ENCODE measurements around the gene RPP25. TPM values are rescaled to one million over a fixed set of nuclear protein-coding genes. Genes with fewer than 3 reads are reported as not detected.

The RPP25 gene
- total RNA-seq, 4 donors from 2014 or later, result 6.9 to 14.4 (median 9.4) TPM

GRCh38 chr15:74964794-74965193 lies 8.2 kb upstream of the RPP25 start:
- ATAC-seq (ENCODE audit: low FRiP score), result no peak
- no peak for TF ChIP-seq CTCF (IDR thresholded peaks at IDR 0.05)
- DNase-seq (ENCODE audit: low spot score), result no peak

DNA sequence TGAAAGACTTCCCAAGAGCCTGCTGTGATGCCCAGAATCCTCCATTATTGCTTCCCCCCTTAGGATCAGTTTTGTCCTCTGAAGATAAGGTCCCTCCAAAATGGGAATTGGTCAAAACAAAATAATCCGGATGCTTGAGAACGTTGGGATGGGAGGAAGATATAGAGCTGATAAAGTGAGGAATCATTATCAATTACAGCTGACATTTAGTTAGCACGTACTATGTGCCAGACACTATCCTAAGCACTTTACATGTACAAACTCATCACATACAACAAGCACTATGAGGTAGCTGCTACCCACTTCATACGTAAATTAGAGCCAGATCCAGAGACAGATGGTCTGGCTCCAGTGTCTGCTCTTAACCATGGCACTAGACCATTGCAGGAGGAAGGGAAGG lies 6.6 kb upstream of the RPP25 start:
- DNase-seq (ENCODE audit: low spot score) (no peak), ATAC-seq (ENCODE audit: low FRiP score) (no peak)
- no peak for TF ChIP-seq CTCF (IDR thresholded peaks at IDR 0.05)

- ATAC-seq (ENCODE audit: low FRiP score), result no peak
- no peak for TF ChIP-seq CTCF (IDR thresholded peaks at IDR 0.05)
- no peak for DNase-seq (ENCODE audit: low spot score)
Observed at GRCh38 chr15:74962671-74963070, 6.1 kb upstream of the RPP25 start.

DNA sequence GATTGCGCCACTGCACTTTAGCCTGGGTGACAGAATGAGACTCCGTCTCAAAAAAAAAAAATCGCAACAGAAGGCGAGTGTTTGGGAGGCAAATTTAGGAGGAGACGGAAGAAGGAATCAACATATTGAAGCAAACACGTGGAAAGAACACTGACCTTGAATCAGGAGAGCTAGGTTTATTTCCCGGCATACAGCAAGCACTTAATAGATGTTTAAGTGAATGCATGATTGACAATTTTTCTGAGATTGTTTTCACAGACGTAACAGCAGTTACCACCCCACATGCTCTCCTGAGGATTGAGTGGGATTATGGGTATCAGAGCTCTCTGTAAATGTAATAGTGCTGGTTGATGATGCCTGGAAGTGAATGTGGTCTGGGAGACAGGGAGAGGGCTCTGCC lies 5.6 kb upstream of the RPP25 start:
- DNase-seq (ENCODE audit: low spot score), result no peak
- no peak for TF ChIP-seq CTCF (IDR thresholded peaks at IDR 0.05)
- ATAC-seq (ENCODE audit: low FRiP score), result no peak

DNA sequence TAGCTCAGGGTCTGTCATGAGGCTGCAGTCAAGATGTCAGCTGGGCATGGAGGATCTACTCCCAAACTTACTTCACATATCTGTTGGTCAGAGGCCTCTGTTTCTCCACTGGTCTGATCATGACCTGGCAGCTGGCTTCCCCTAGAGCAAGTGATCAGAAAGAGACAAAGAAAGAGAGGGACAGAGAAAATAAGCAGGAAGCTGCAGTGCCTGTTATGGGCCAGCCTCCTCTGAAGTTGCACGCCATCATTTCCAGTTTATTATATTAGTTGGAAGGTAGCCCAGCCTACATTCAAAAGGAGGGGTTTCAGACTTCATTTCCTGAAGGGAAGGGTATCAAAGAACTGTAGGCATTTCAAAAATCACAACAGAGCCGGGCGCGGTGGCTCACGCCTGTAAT lies 5.0 kb upstream of the RPP25 start:
- DNase-seq (ENCODE audit: low spot score) (no peak), ATAC-seq (ENCODE audit: low FRiP score) (no peak)
- TF ChIP-seq CTCF (IDR thresholded peaks at IDR 0.05), result no peak

GRCh38 chr15:74960995-74961588 lies 4.5 kb upstream of the RPP25 start:
- no peak for TF ChIP-seq CTCF (IDR thresholded peaks at IDR 0.05)
- no peak for ATAC-seq (ENCODE audit: low FRiP score)
- DNase-seq (ENCODE audit: low spot score), result no peak

DNA sequence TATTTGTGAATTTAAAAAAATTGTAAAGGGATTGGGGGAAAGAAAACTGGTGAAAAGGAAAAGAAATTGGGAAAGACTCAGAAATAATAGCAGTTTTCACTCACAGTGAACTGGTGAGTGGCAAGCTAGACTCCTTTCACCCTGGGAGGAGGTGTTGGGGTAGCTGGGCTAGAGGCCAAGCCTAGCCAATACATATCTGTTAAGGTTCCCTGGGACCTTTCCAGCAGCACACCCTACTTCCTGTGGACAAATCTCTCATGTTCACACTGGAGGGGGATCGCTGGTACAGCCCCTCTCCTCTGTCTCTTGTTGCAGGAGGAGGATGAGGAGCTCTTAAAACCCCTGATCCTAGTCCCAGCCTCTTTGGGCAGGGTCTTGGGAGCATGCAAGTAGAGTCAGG lies 3.7 kb upstream of the RPP25 start:
- TF ChIP-seq CTCF (IDR thresholded peaks at IDR 0.05), result no peak
- ATAC-seq (ENCODE audit: low FRiP score) (no peak), DNase-seq (ENCODE audit: low spot score) (no peak)

Measured in omental fat pad (tissue), 4 donors.